Gastrocnemius medialis (tissue), 4 donors: ENCODE data around the gene PLPP4.

Source experiments
- CTCF ChIP-seq, 5 experiments: fragments of 450-650 bp in 3 of 5; fragments of 200-600 bp in 2 of 5; sonication (generic) in 2 of 5; IDR thresholded peaks in 4 of 5; conservative IDR thresholded peaks in 1 of 5; 1 replicate in 4 of 5; 2 replicates in 1 of 5; pipeline ENCODE4 v1.5.1; 2016 to 2019; ENCODE audit warnings: antibody characterized with exemption in 5 of 5, mild to moderate bottlenecking in 3 of 5, moderate library complexity in 3 of 5
- POLR2A ChIP-seq, 2 donors: fragments of 450-650 bp; IDR thresholded peaks; one replicate each; pipeline ENCODE4 v1.6.1; 2017; ENCODE audit warnings: antibody characterized with exemption in 2 of 2, mild to moderate bottlenecking in 2 of 2, moderate library complexity in 2 of 2

GRCh38 chr10:120477743-120478141, 20.7 kb downstream of the PLPP4 start:
- TF ChIP-seq CTCF (IDR thresholded peaks at IDR 0.05 in 4 of 5, conservative IDR thresholded peaks at IDR 0.05 in 1 of 5) (no peak), POLR2A (IDR thresholded peaks at IDR 0.05) (no peak)
